Medulla oblongata (tissue), 1 donor: ENCODE data around the gene AKR1A1.

Source experiments
- DNase-seq: peaks from one replicate; pipeline ENCODE4 v3.0.0-alpha.2; 2015; ENCODE audit errors: extremely low spot score

The AKR1A1 gene

GRCh38 chr1:45617618-45618017, 67.0 kb downstream of the AKR1A1 start:
- DNase-seq: no peak

- no peak for DNase-seq
Measured at GRCh38 chr1:45619149-45619921, 68.7 kb downstream of the AKR1A1 start.
